NCI-H1105 (cell line): ENCODE results near the gene BMP2K.

Experiments used
- DNase-seq: peaks from one replicate; lab custom pipeline; 2025; lab: John Stamatoyannopoulos, UW

The BMP2K gene

GRCh38 chr4:78776079-78776728 is at the start of gene BMP2K:
Gene BMP2K, plus strand, starts transcription at chr4:78776350. Its CDS starts 194 bp downstream, at chr4:78776544.
- peak; percentile 22 for DNase-seq

GRCh38 chr4:78726546-78726945 is 49.6 kb upstream of the BMP2K start:
- no peak for DNase-seq

GRCh38 chr4:78732332-78733104 is 43.6 kb upstream of the BMP2K start:
- DNase-seq: no peak

GRCh38 chr4:78734441-78735162 is 41.5 kb upstream of the BMP2K start:
- DNase-seq: no peak

DNA sequence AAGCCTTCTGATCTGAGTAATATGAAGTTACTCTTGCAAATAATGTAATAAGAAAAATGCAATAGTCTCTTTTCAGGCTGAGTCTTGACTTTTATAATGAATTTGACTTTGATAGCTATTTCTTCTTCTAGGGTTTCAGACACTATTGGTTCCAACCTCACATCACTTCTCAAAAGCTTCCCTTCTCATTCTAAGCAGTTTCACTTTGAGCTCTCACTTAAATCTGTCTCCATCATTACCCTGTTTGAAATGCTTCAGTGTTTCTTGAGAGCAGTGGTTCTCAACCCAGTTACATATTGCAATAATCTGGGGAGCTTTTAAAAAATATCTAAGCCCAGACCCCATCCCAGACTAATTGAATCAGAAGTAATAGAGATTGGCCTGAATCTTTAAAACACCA is 40.5 kb upstream of the BMP2K start:
- DNase-seq: no peak

GRCh38 chr4:78737035-78737434 is 39.1 kb upstream of the BMP2K start:
- no peak for DNase-seq

- no peak for DNase-seq
These were observed 38.2 kb upstream of the BMP2K start for GRCh38 chr4:78737973-78738372.

DNA sequence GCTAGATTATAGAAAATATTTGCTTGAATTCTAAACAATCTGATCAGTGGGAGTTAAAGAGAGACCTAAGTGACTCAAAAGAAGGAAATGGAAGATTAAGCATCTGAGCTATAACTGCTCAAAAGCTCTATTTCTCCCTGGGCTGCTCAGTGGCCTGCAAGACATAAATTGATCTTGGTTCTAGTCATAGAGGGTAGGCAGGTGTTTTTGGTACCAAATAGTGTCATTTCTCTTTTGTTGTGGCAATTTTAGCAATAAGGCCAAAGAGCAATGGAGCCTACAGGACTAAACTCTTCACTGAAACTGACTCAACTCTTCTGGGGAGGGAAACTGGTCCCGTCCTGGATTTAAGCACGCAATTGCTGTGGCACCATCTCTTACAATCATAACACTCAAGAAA is 33.9 kb upstream of the BMP2K start:
- DNase-seq: no peak

DNA sequence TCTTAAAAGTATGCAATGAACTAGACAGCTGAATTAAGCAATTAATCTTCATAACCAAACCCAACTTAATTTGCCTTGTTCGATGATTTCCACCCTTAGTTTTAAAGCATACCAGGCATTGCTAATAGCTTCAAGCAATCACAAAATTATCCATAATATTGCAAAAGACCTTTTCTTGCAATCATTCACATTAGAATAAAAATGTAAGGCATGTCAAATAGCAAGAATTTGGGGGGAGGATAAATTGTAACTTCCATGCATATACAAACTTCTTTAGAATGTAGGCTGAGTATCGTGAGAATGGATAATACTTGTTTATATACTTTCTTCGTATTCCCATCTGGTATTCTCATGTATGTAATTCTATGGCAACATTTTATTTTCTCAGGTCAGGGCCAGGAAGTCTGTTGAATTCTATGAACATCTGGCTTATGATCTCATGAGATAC is 28.7 kb upstream of the BMP2K start:
- no peak for DNase-seq

- no peak for DNase-seq
These were observed 27.8 kb upstream of the BMP2K start for GRCh38 chr4:78748381-78748780.

- no peak for DNase-seq
These were observed 26.7 kb upstream of the BMP2K start for GRCh38 chr4:78749258-78749971.

- DNase-seq: no peak
These were observed 26.0 kb upstream of the BMP2K start for GRCh38 chr4:78749972-78750727.

- no peak for DNase-seq
These were observed 23.1 kb upstream of the BMP2K start for GRCh38 chr4:78753091-78753490.

DNA sequence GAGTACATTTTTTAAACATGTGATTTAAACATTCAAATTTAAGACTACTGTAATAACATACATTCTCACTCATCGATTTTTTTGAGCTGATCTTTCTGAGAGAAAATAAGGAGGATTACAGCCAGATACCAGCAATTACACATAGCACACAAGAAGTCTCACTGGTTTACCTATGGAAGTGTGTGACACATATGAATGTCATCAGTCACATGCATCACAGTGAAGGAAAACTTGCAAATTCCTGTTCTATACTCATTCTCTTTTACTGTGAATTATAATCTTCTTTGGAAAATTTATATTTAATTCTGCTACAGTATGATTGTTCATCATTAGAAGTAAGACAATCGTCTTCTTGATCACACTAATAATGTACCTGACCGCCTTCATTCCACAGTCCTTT is 21.3 kb upstream of the BMP2K start:
- no peak for DNase-seq

GRCh38 chr4:78756137-78756536 is 20.0 kb upstream of the BMP2K start:
- DNase-seq: no peak

- no peak for DNase-seq
These were observed 19.4 kb upstream of the BMP2K start for GRCh38 chr4:78756776-78757175.

DNA sequence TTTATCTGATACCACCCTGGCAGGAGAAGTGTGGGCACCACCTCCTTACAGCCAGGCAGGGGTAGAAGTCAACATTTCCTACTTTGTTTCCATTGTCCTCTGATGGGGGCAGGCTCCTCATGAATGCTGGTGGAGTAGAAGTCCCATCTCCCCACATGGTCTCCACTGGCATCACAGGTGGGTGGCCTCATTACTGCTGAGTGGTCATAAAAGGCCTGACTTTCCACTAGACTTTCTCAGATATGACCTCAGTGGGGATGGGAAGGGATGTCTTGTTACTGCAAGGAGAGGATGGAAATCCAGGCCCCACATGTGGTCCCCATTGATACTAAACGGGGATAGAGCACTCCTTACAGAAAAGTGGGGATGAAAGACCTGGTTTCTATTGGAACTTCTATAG is 18.6 kb upstream of the BMP2K start:
- DNase-seq: no peak

DNA sequence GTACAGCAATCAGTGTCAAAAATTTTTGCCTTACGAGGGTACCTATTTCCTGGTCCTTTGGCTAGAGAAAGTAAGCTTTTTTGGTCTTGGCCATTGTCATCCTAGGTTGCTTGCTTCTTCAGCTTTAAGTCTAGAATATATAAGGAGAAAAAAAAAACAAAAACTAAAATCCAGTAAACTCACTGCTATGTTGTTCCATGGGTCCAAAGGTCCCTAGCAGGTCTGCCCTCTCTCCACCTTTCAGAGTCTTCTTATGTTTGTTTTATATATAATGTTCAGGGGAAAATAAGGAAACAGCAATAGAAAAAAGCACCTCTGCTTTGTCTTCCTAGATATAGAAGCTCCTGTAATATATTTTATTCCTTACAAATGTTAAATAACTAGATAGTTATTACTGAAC is 18.1 kb upstream of the BMP2K start:
- no peak for DNase-seq

- DNase-seq: no peak
These were observed 13.6 kb upstream of the BMP2K start for GRCh38 chr4:78762529-78762928.

DNA sequence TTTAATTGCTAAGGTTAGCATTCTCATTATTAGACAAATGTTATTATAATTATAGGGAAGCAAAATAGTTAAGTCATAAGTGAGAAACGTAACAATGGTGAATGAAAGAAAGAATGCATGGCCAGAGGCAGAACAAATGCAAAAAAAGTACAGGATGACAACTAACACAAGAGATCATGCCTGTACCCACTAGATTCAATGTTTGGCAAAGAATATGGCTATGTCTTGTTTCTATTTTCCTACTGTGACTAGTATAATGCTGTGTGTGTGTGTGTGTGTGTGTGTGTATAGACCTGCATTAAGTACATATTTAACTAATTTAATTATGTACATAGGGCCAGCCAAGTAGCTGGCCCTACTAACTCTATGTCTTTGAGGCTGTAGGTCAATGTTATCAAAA is 12.9 kb upstream of the BMP2K start:
- DNase-seq: no peak

DNA sequence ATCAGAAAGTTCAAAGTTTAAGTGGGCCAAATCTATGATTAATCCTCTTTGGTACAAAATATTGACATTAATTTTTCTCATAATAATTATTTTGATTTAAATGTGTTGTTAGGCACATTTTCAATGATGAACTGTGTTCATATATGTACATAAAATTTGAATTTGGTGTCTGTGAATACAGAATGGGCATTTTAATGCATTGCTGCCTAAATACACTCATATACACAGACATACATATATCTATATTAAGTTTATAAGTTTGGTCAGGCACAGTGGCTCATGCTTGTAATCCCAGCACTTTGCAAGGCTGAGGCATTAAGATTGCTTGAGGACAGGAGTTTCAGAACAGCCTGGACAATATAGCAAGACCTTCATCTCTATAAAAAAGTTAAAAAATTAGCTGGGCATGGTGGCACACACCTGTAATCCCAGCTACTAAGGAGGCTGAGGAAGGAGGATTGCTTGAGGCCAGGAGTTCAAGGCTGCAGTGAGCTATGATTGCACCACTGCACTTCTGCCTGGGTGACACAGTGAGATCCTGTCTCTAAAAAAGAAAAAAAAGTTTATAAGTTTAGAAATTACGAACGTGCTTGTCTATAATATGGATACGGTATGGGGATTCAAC is 12.3 kb upstream of the BMP2K start:
- DNase-seq: no peak
